Keratinocyte (primary cell): ENCODE results near the gene BCORL1. TPM values are rescaled to one million over a fixed set of nuclear protein-coding genes. Genes with fewer than 3 reads are reported as not detected.

Source experiments
- DNase-seq: peaks from one replicate; pipeline ENCODE4 v3.0.0-alpha.2; 2011; ENCODE audit warnings: low read depth, missing footprints, low spot score
- FAIRE-seq: peaks from 2 replicates; lab custom pipeline; 2011; peaks lifted over from hg19 to GRCh38; lab: Jason Lieb, UNC
- H2AFZ ChIP-seq: 2 replicates; pipeline ENCODE4 v1.6.0; 2012; ENCODE audit warnings: low read length, control low read depth, inconsistent platforms; ENCODE audit not compliant: control insufficient read depth
- H3K27ac ChIP-seq: 2 replicates; pipeline ENCODE4 v1.5.1; 2011; ENCODE audit warnings: low read length; ENCODE audit not compliant: control insufficient read depth, insufficient read depth
- H3K27me3 ChIP-seq: 3 replicates; pipeline ENCODE4 v1.6.0; 2011; ENCODE audit warnings: low read length; ENCODE audit not compliant: control insufficient read depth, insufficient read depth; ENCODE audit errors: extremely low read depth
- H3K36me3 ChIP-seq, 2 experiments: 2 replicates in 1 of 2; 3 replicates in 1 of 2; pipeline ENCODE4 v1.5.1; 2011; ENCODE audit warnings: low read length in 2 of 2, mild to moderate bottlenecking in 1 of 2; ENCODE audit not compliant: control insufficient read depth in 2 of 2, insufficient read depth in 2 of 2; ENCODE audit errors: extremely low read depth in 1 of 2
- H3K4me1 ChIP-seq: 3 replicates; pipeline ENCODE4 v1.5.1; 2011; ENCODE audit warnings: low read length; ENCODE audit not compliant: control insufficient read depth, insufficient read depth; ENCODE audit errors: extremely low read depth
- H3K4me2 ChIP-seq: 3 replicates; pipeline ENCODE4 v1.6.0; 2011; ENCODE audit warnings: low read depth, low read length; ENCODE audit not compliant: control insufficient read depth, insufficient read depth; ENCODE audit errors: extremely low read depth
- H3K4me3 ChIP-seq, 3 experiments: fragments of 200-600 bp in 1 of 3; sonication (generic) in 1 of 3; 2 replicates in 2 of 3; 3 replicates in 1 of 3; pipeline ENCODE4 v1.5.1; 2011 to 2016; ENCODE audit warnings: low read length in 3 of 3, mild to moderate bottlenecking in 3 of 3, control low read depth in 2 of 3, inconsistent platforms in 1 of 3, low read depth in 1 of 3, mixed read lengths in 1 of 3, mixed run types in 1 of 3, moderate library complexity in 1 of 3; ENCODE audit not compliant: control insufficient read depth in 2 of 3, insufficient read depth in 2 of 3; ENCODE audit errors: extremely low read depth in 1 of 3
- H3K79me2 ChIP-seq: 2 replicates; pipeline ENCODE4 v1.6.0; 2012; ENCODE audit warnings: low read length; ENCODE audit not compliant: control insufficient read depth, insufficient read depth
- H3K9ac ChIP-seq: 3 replicates; pipeline ENCODE4 v1.6.0; 2011; ENCODE audit warnings: low read length; ENCODE audit not compliant: control insufficient read depth, insufficient read depth; ENCODE audit errors: extremely low read depth
- H3K9me1 ChIP-seq: 3 replicates; pipeline ENCODE4 v1.6.0; 2011; ENCODE audit warnings: low read length; ENCODE audit not compliant: control insufficient read depth, insufficient read depth; ENCODE audit errors: extremely low read depth
- H3K9me3 ChIP-seq: 2 replicates; pipeline ENCODE4 v1.5.1; 2012; ENCODE audit warnings: low read depth, low read length; ENCODE audit not compliant: control insufficient read depth
- H4K20me1 ChIP-seq: 3 replicates; pipeline ENCODE4 v1.6.0; 2011; ENCODE audit warnings: low read length; ENCODE audit not compliant: control insufficient read depth, insufficient read depth; ENCODE audit errors: extremely low read depth
- EZH2 ChIP-seq: IDR thresholded peaks from one replicate; pipeline ENCODE4 v1.6.1; 2012; ENCODE audit warnings: inconsistent platforms, mild to moderate bottlenecking, low read length, moderate library complexity
- dilution Hi-C: fragments of 300-500 bp; cut with MboI; formaldehyde crosslinking; loops from one replicate; pipeline ENCODE4 v1.7.0; 2020; ENCODE audit warnings: low sequenced_read_pairs; ENCODE audit not compliant: extremely low pct_ligation_motif_present
- polyA plus RNA-seq, 5 experiments: library from polyadenylated mRNA; depleted of rRNA in 3 of 5; stranded (reverse) in 3 of 5; stranded (forward) in 1 of 5; unstranded in 1 of 5; fragments of >200 nt; gene quantifications; 1 replicate in 1 of 5; 2 replicates in 3 of 5; 3 replicates in 1 of 5; pipeline versions ENCODE4 v1.2.1 to v1.2.3, GENCODE V29; 2011 to 2012; ENCODE audit warnings: missing spikeins in 2 of 5, low read depth in 1 of 5, low replicate concordance in 1 of 5
- TF ChIP-seq, protein P1 (sequence below), 3 experiments: IDR thresholded peaks in 1 of 3; conservative IDR thresholded peaks in 1 of 3; optimal IDR thresholded peaks in 1 of 3; 2 replicates in 2 of 3; 3 replicates in 1 of 3; pipeline versions ENCODE3 to v1.5.1; 2011; ENCODE audit warnings: low read length in 3 of 3, mild to moderate bottlenecking in 3 of 3, moderate library complexity in 2 of 3, control low read depth in 1 of 3, inconsistent platforms in 1 of 3; ENCODE audit not compliant: insufficient read depth in 2 of 3; ENCODE audit errors: extremely low read depth in 1 of 3

The BCORL1 gene
- polyA plus RNA-seq, 1 donor (not counting 4 experiments of a cell fraction or from before 2014, with no cell fraction given) = 0.54 TPM

GRCh38 chrX:129959493-129959832, 23.0 kb upstream of the BCORL1 start:
- FAIRE-seq (no peak), DNase-seq (no peak)
- Histone ChIP-seq H3K4me3 (no peak overlapping the region), H3K9ac (no peak overlapping the region), H3K9me1 (no peaks in the 10 kb centered on the region), H2AFZ (no peak overlapping the region), H3K4me1 (peaks cover 20% of the 10 kb centered on the region), H3K79me2 (no peaks in the 10 kb centered on the region), H3K4me2 (peak overlapping the region; percentile 1), H3K36me3 (no peaks in the 10 kb centered on the region), H3K27me3 (peaks cover 3% of the 10 kb centered on the region), H3K27ac (no peak overlapping the region), H3K9me3 (no peaks in the 10 kb centered on the region), H4K20me1 (no peaks in the 10 kb centered on the region)
- dilution Hi-C loops = no loop called here
- TF ChIP-seq, protein P1, sequence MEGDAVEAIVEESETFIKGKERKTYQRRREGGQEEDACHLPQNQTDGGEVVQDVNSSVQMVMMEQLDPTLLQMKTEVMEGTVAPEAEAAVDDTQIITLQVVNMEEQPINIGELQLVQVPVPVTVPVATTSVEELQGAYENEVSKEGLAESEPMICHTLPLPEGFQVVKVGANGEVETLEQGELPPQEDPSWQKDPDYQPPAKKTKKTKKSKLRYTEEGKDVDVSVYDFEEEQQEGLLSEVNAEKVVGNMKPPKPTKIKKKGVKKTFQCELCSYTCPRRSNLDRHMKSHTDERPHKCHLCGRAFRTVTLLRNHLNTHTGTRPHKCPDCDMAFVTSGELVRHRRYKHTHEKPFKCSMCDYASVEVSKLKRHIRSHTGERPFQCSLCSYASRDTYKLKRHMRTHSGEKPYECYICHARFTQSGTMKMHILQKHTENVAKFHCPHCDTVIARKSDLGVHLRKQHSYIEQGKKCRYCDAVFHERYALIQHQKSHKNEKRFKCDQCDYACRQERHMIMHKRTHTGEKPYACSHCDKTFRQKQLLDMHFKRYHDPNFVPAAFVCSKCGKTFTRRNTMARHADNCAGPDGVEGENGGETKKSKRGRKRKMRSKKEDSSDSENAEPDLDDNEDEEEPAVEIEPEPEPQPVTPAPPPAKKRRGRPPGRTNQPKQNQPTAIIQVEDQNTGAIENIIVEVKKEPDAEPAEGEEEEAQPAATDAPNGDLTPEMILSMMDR (optimal IDR thresholded peaks at IDR 0.05 in 1 of 3, IDR thresholded peaks at IDR 0.05 in 1 of 3, conservative IDR thresholded peaks at IDR 0.05 in 1 of 3; ENCODE audit: extremely low read depth in 1 of 3, insufficient read depth in 2 of 3, low read length in 3 of 3) = no peak
- no peak for TF ChIP-seq EZH2

DNA sequence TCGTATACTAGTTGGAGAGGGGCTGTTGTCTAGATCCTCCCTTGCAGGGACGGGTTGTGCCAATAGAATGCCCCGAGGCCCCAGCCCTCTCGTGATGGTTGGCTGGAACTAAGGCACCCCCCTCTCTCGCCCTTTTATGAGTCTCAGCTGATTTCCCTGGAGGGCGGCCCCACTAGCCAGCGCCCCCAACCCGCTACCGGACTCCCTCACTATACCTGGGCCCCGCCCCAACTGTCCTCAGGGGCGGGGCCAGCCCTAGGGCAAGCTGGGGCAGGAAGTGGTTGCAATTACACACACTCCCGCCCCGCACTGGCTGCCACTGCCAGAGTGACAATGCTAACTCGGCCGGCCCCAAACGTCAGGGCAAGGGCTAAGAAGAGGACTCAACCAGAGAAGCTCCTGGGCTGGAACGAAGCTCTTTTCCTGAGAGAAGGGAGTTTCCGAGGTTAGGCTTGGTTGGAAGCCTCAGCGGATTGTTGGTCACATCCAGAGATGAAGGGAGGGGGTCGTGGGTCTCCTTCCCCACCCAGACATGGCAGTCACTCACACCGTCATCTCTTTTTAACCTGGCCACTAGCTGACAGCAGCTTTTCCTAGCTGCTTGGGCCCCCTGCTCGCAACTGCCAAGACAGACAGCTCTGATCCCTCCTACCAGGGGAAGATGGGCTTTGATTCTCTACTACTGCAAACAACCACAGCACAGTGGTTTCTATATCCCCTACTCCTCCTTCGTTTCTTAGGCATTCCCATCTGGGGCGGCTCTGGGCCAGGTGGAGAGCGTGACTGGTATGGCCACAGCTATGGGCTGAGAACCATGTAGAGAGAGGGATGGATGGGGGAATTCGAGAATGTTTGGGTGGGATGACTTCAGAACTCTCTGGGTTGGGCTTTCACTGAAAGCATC, 21.0 kb upstream of the BCORL1 start:
- H3K9ac ChIP-seq = no peak overlapping the region
- FAIRE-seq (no peak), DNase-seq (peak; percentile 11)
- H3K4me3 ChIP-seq = no peak overlapping the region
- no peak overlapping the region for H2AFZ ChIP-seq
- no peaks in the 10 kb centered on the region for H3K36me3 ChIP-seq
- H3K27ac ChIP-seq = no peak overlapping the region
- H3K4me2 ChIP-seq = peak overlapping the region; percentile 44
- dilution Hi-C loops = no loop called here
- H3K9me3 ChIP-seq = no peaks in the 10 kb centered on the region
- no peaks in the 10 kb centered on the region for H3K9me1 ChIP-seq
- peaks cover 20% of the 10 kb centered on the region for H3K4me1 ChIP-seq
- H4K20me1 ChIP-seq = no peaks in the 10 kb centered on the region
- TF ChIP-seq, protein P1 (optimal IDR thresholded peaks at IDR 0.05 in 1 of 3, IDR thresholded peaks at IDR 0.05 in 1 of 3, conservative IDR thresholded peaks at IDR 0.05 in 1 of 3; ENCODE audit: extremely low read depth in 1 of 3, insufficient read depth in 2 of 3, low read length in 3 of 3) = no peak
- TF ChIP-seq EZH2 = no peak
- peaks cover under 1% of the 10 kb centered on the region for H3K27me3 ChIP-seq
- no peaks in the 10 kb centered on the region for H3K79me2 ChIP-seq
